SIG-M5 (cell line): ENCODE data around the gene TMCO6.
"Not testable (repeated sequence)": the region's sequence is repeated elsewhere in the genome, so short reads cannot be mapped to it uniquely, and the experiment has no call there.

ENCODE experiments used
- DNase-seq: peaks from one replicate; lab custom pipeline; 2025; lab: John Stamatoyannopoulos, UW

TMCO6 gene

GRCh38 chr5:140630292-140631035 lies 8.8 kb upstream of the TMCO6 start:
- no peak for DNase-seq

- DNase-seq: peak; percentile 67
Measured at GRCh38 chr5:140631036-140631417, 8.2 kb upstream of the TMCO6 start.

GRCh38 chr5:140631831-140632365 lies 7.4 kb upstream of the TMCO6 start:
- no peak for DNase-seq

GRCh38 chr5:140632366-140633020 lies 6.8 kb upstream of the TMCO6 start:
- DNase-seq: no peak

- no peak for DNase-seq
Measured at GRCh38 chr5:140633021-140633471, 6.2 kb upstream of the TMCO6 start, which contains the start of gene CD14. Gene CD14, minus strand, starts transcription at chr5:140633175. Its CDS starts 104 bp downstream, at chr5:140633071.

GRCh38 chr5:140633501-140633900 lies 5.8 kb upstream of the TMCO6 start:
- no peak for DNase-seq

GRCh38 chr5:140634103-140634502 lies 5.1 kb upstream of the TMCO6 start:
- no peak for DNase-seq

- DNase-seq: no peak
Measured at GRCh38 chr5:140635291-140636257, 3.7 kb upstream of the TMCO6 start.

GRCh38 chr5:140637371-140638100 lies 1.7 kb upstream of the TMCO6 start:
- no peak for DNase-seq

GRCh38 chr5:140638898-140639147 lies 428 bp upstream of the TMCO6 start:
- not testable (repeated sequence) for DNase-seq

GRCh38 chr5:140641716-140642115 lies 2.5 kb downstream of the TMCO6 start:
- DNase-seq: no peak

GRCh38 chr5:140642718-140643117 lies 3.5 kb downstream of the TMCO6 start:
- no peak for DNase-seq

GRCh38 chr5:140647042-140647419 lies 7.8 kb downstream of the TMCO6 start:
- no peak for DNase-seq

- DNase-seq: no peak
Measured at GRCh38 chr5:140658870-140659269, 19.6 kb downstream of the TMCO6 start.

GRCh38 chr5:140660371-140660770 lies 21.1 kb downstream of the TMCO6 start:
- not testable (repeated sequence) for DNase-seq

GRCh38 chr5:140664030-140664358 lies 24.7 kb downstream of the TMCO6 start:
- DNase-seq: no peak

- peak; percentile 86 for DNase-seq
Measured at GRCh38 chr5:140664359-140665119, 25.3 kb downstream of the TMCO6 start, which contains the start of gene WDR55. Gene WDR55, plus strand, starts transcription at chr5:140664904. Its CDS starts 9 bp downstream, at chr5:140664913.

- DNase-seq: not testable (repeated sequence)
Measured at GRCh38 chr5:140671035-140671434, 31.8 kb downstream of the TMCO6 start.

- no peak for DNase-seq
Measured at GRCh38 chr5:140671472-140672125, 32.3 kb downstream of the TMCO6 start.

- DNase-seq: no peak
Measured at GRCh38 chr5:140672455-140673186, 33.4 kb downstream of the TMCO6 start.
